ENCODE data around the gene FCHSD2.

Gene FCHSD2

DNA sequence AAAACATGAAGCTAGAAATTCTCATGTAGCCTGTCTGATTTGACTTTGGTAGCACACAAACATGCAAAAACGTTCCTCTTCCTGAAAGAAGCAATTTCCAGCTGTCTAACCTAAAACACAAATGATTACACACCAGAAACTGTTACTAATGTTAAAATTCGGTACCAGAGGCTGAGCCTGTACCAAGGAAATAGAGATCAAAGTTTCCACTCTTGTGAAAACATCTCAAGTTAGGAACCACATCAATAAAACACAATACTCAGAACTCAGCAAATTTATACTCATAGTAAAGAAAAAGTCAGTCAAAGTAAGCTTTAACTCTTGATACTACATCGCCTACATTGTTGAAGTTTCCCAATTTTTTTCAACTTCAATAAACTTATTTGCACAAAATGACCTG, 107.8 kb downstream of the FCHSD2 start:
- TF ChIP-seq, protein P1, sequence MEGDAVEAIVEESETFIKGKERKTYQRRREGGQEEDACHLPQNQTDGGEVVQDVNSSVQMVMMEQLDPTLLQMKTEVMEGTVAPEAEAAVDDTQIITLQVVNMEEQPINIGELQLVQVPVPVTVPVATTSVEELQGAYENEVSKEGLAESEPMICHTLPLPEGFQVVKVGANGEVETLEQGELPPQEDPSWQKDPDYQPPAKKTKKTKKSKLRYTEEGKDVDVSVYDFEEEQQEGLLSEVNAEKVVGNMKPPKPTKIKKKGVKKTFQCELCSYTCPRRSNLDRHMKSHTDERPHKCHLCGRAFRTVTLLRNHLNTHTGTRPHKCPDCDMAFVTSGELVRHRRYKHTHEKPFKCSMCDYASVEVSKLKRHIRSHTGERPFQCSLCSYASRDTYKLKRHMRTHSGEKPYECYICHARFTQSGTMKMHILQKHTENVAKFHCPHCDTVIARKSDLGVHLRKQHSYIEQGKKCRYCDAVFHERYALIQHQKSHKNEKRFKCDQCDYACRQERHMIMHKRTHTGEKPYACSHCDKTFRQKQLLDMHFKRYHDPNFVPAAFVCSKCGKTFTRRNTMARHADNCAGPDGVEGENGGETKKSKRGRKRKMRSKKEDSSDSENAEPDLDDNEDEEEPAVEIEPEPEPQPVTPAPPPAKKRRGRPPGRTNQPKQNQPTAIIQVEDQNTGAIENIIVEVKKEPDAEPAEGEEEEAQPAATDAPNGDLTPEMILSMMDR (IDR thresholded peaks at IDR 0.05; ENCODE audit: low read length): no peak
- no peak overlapping the region for H3K9ac ChIP-seq (ENCODE audit: low read length)
- peak overlapping the region; percentile 52 for H3K27ac ChIP-seq (ENCODE audit: low read depth, low read length, poor library complexity, severe bottlenecking)
- no peak overlapping the region for H3K4me3 ChIP-seq (ENCODE audit: low read depth, low read length, poor library complexity, severe bottlenecking)
- H3K27me3 ChIP-seq (ENCODE audit: insufficient read depth, low read length): no peaks in the 10 kb centered on the region
- no peaks in the 10 kb centered on the region; the same call in 1 of the 2 replicates for H3K79me2 ChIP-seq (ENCODE audit: insufficient read depth, low read length)
- no peaks in the 10 kb centered on the region; the same call in 1 of the 2 replicates for H3F3A ChIP-seq (ENCODE audit: insufficient read depth, low read length)
- no peaks in the 10 kb centered on the region for H4K20me1 ChIP-seq (ENCODE audit: insufficient read depth, low read length)
- peaks cover 46% of the 10 kb centered on the region for H3K36me3 ChIP-seq (ENCODE audit: insufficient read depth, low read length)
- H3K9me3 ChIP-seq (ENCODE audit: low read length): peaks cover 3% of the 10 kb centered on the region
- peaks cover 12% of the 10 kb centered on the region for H3K4me1 ChIP-seq (ENCODE audit: insufficient read depth, low read length, severe bottlenecking)
- no peak overlapping the region for H2AFZ ChIP-seq (ENCODE audit: low read length)
- H3K9me2 ChIP-seq (ENCODE audit: low read depth, low read length): no peaks in the 10 kb centered on the region
- no peak overlapping the region for H3K4me2 ChIP-seq (ENCODE audit: low read length)

DNA sequence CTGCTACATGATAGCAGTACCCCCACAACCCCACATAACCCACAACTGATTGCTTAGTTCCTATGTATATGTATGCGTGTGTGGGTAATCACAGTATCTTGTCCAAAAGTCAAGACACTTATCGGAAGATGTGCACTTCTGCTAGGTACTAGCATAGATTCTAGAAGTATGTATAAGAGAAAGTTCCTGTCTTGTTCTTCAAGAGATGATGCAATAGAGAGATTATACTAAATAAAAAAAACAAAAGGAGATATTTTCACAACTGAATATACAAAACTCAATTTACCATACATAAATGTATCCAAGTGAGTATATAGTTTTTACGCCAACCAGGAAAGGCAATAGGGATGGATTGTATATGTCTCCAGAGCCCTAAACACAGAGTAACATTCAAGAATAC, 112.0 kb downstream of the FCHSD2 start:
- H3K79me2 ChIP-seq (ENCODE audit: insufficient read depth, low read length): 0 out of 2 replicates have a peak, but pooled peaks cover under 1% of the 10 kb centered on the region
- H3K4me2 ChIP-seq (ENCODE audit: low read length): no peak overlapping the region
- no peak overlapping the region for H3K27ac ChIP-seq (ENCODE audit: low read depth, low read length, poor library complexity, severe bottlenecking)
- no peaks in the 10 kb centered on the region for H4K20me1 ChIP-seq (ENCODE audit: insufficient read depth, low read length)
- no peaks in the 10 kb centered on the region for H3F3A ChIP-seq (ENCODE audit: insufficient read depth, low read length)
- peaks cover 15% of the 10 kb centered on the region for H3K9me3 ChIP-seq (ENCODE audit: low read length)
- no peak overlapping the region for H3K9ac ChIP-seq (ENCODE audit: low read length)
- H3K4me3 ChIP-seq (ENCODE audit: low read depth, low read length, poor library complexity, severe bottlenecking): no peak overlapping the region
- H3K4me1 ChIP-seq (ENCODE audit: insufficient read depth, low read length, severe bottlenecking): peaks cover 11% of the 10 kb centered on the region
- no peak for TF ChIP-seq EZH2 (IDR thresholded peaks at IDR 0.05; ENCODE audit: borderline replicate concordance, low read length)
- TF ChIP-seq, protein P1 (IDR thresholded peaks at IDR 0.05; ENCODE audit: low read length): no peak
- no peak overlapping the region for H2AFZ ChIP-seq (ENCODE audit: low read length)
- H3K9me2 ChIP-seq (ENCODE audit: low read depth, low read length): no peaks in the 10 kb centered on the region
- H3K36me3 ChIP-seq (ENCODE audit: insufficient read depth, low read length): peaks cover 38% of the 10 kb centered on the region
- no peaks in the 10 kb centered on the region for H3K27me3 ChIP-seq (ENCODE audit: insufficient read depth, low read length)

DNA sequence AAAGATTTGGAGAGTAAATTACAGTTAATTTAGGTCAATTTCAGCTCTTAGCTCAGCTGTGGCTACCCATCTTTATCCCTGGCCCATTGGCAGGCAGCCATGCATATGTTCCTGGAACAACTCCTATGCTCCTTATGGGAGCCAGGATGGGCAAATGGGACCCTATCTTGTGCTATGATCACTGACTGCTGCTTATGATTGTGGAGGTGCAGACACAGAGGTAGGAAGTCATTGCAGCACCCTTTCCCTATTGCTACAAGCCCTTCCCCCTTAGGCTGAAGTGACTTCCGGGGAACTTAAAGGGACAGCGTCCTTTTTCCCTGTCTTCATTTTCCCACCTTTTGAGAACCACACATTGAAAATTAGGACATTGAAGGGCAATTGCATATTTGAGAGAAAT, 112.7 kb downstream of the FCHSD2 start:
- 0 out of 2 replicates have a peak, but pooled peaks cover 7% of the 10 kb centered on the region for H3K79me2 ChIP-seq (ENCODE audit: insufficient read depth, low read length)
- H3F3A ChIP-seq (ENCODE audit: insufficient read depth, low read length): no peaks in the 10 kb centered on the region
- H2AFZ ChIP-seq (ENCODE audit: low read length): no peak overlapping the region
- H3K4me1 ChIP-seq (ENCODE audit: insufficient read depth, low read length, severe bottlenecking): peaks cover 4% of the 10 kb centered on the region
- H3K27me3 ChIP-seq (ENCODE audit: insufficient read depth, low read length): no peaks in the 10 kb centered on the region
- peaks cover 45% of the 10 kb centered on the region for H3K36me3 ChIP-seq (ENCODE audit: insufficient read depth, low read length)
- no peak overlapping the region for H3K4me3 ChIP-seq (ENCODE audit: low read depth, low read length, poor library complexity, severe bottlenecking)
- TF ChIP-seq, protein P1 (IDR thresholded peaks at IDR 0.05; ENCODE audit: low read length): no peak
- TF ChIP-seq EZH2 (IDR thresholded peaks at IDR 0.05; ENCODE audit: borderline replicate concordance, low read length): no peak
- H3K9me3 ChIP-seq (ENCODE audit: low read length): peaks cover 20% of the 10 kb centered on the region
- H3K9me2 ChIP-seq (ENCODE audit: low read depth, low read length): no peaks in the 10 kb centered on the region
- no peak overlapping the region for H3K4me2 ChIP-seq (ENCODE audit: low read length)
- no peak overlapping the region for H3K27ac ChIP-seq (ENCODE audit: low read depth, low read length, poor library complexity, severe bottlenecking)
- no peak overlapping the region for H3K9ac ChIP-seq (ENCODE audit: low read length)
- no peaks in the 10 kb centered on the region for H4K20me1 ChIP-seq (ENCODE audit: insufficient read depth, low read length)

All from OCI-LY1 (cell line).